BJ (cell line): Measurements from ENCODE around the gene RAD51AP1. TPM values are rescaled to one million over a fixed set of nuclear protein-coding genes. Genes with fewer than 3 reads are reported as not detected.

Source experiments
- CTCF ChIA-PET: fragments of 350-600 bp; formaldehyde crosslinking; extraction: SDS; loops from one replicate; lab custom pipeline; 2021; ENCODE audit warnings: antibody characterized with exemption, inconsistent platforms; lab: Yijun Ruan, JAX
- POLR2A ChIA-PET: fragments of 300-600 bp; sonication (Branson Sonifier 250); formaldehyde crosslinking; extraction: SDS; loops from one replicate; lab custom pipeline; 2021; ENCODE audit warnings: antibody characterized with exemption; lab: Charles Lee
- DNase-seq: peaks from one replicate; pipeline ENCODE4 v3.0.0-alpha.2; 2011; ENCODE audit warnings: low read depth
- H3K27me3 ChIP-seq: 2 replicates; pipeline ENCODE4 v1.6.0; 2011; ENCODE audit warnings: low read length; ENCODE audit not compliant: control insufficient read depth, insufficient read depth
- H3K36me3 ChIP-seq: 2 replicates; pipeline ENCODE4 v1.5.1; 2011; ENCODE audit warnings: low read length; ENCODE audit not compliant: control insufficient read depth, insufficient read depth
- H3K4me3 ChIP-seq: 2 replicates; pipeline ENCODE4 v1.5.1; 2011; ENCODE audit warnings: low read depth, mild to moderate bottlenecking, control low read depth, low read length
- CTCF ChIP-seq: IDR thresholded peaks from 2 replicates; pipeline ENCODE4 v1.5.1; 2011; ENCODE audit warnings: low read depth, mild to moderate bottlenecking, control low read depth, inconsistent platforms, low read length, moderate library complexity; ENCODE audit not compliant: insufficient read depth
- polyA plus RNA-seq: library from polyadenylated mRNA; depleted of rRNA; stranded (reverse); fragments of >200 nt; gene quantifications from 2 replicates; pipeline ENCODE4 v1.2.3, GENCODE V29; 2011

RAD51AP1 gene
- polyA plus RNA-seq, 1 experiment, result 4.9 TPM

- TF ChIP-seq CTCF, result no peak
- CTCF ChIA-PET, result interaction anchor here (2.2 kb wide), 1 partner anchor 18 kb away, joined by 9 read pairs; no protein-coding TSS in a partner anchor
- Histone ChIP-seq H3K36me3 (no peaks in the 10 kb centered on the region), H3K27me3 (peaks cover 8% of the 10 kb centered on the region; the same call in 1 of the 2 replicates), H3K4me3 (no peak overlapping the region)
- DNase-seq, result no peak
- POLR2A ChIA-PET, result no interaction called here
Observed at GRCh38 chr12:4587108-4587507, 48.4 kb downstream of the RAD51AP1 start.

GRCh38 chr12:4588916-4589315, 50.2 kb downstream of the RAD51AP1 start:
- H3K27me3 ChIP-seq, result peaks cover 8% of the 10 kb centered on the region
- ChIA-PET POLR2A (no interaction called here), CTCF (interaction anchor here (2.2 kb wide), 1 partner anchor 16 kb away, joined by 9 read pairs; no protein-coding TSS in a partner anchor)
- no peaks in the 10 kb centered on the region for H3K36me3 ChIP-seq
- TF ChIP-seq CTCF, result no peak
- no peak for DNase-seq
- no peak overlapping the region for H3K4me3 ChIP-seq

- TF ChIP-seq CTCF, result no peak
- CTCF ChIA-PET, result interaction anchor here (1.0 to 3.6 kb wide), 2 partner anchors 10 to 15 kb away, joined by 3 to 26 read pairs; no protein-coding TSS in a partner anchor
- no peak for DNase-seq
- Histone ChIP-seq H3K4me3 (no peak overlapping the region), H3K36me3 (no peaks in the 10 kb centered on the region), H3K27me3 (peaks cover 8% of the 10 kb centered on the region)
- POLR2A ChIA-PET, result no interaction called here
Observed at GRCh38 chr12:4589941-4590340, 51.3 kb downstream of the RAD51AP1 start.

- POLR2A ChIA-PET, result no interaction called here
- Histone ChIP-seq H3K36me3 (no peaks in the 10 kb centered on the region), H3K4me3 (no peak overlapping the region), H3K27me3 (peaks cover 8% of the 10 kb centered on the region)
- no peak for TF ChIP-seq CTCF
- no peak for DNase-seq
- CTCF ChIA-PET, result interaction anchor here (0.9 to 3.6 kb wide), 3 partner anchors 11 to 167 kb away, joined by 3 to 26 read pairs (median 4); no protein-coding TSS in a partner anchor
Observed at GRCh38 chr12:4591180-4591687, 52.5 kb downstream of the RAD51AP1 start.

- Histone ChIP-seq H3K4me3 (no peak overlapping the region), H3K27me3 (peaks cover 8% of the 10 kb centered on the region), H3K36me3 (no peaks in the 10 kb centered on the region)
- TF ChIP-seq CTCF, result no peak
- ChIA-PET POLR2A (no interaction called here), CTCF (interaction anchor here (2.3 kb wide), 1 partner anchor 8 kb away, joined by 18 read pairs; no protein-coding TSS in a partner anchor)
- DNase-seq, result no peak
Observed at GRCh38 chr12:4595881-4596280, 57.2 kb downstream of the RAD51AP1 start.
